CD1c-positive myeloid dendritic cell (primary cell): ENCODE data around the gene BMPR1A.
"Not testable (repeated sequence)": the region's sequence is repeated elsewhere in the genome, so short reads cannot be mapped to it uniquely, and the experiment has no call there.

Experiments
- DNase-seq: peaks from one replicate; pipeline ENCODE4 v3.0.0-alpha.2; 2016; ENCODE audit errors: extremely low spot score

Gene BMPR1A

GRCh38 chr10:86968271-86968993 is 212.0 kb downstream of the BMPR1A start, which contains the start of gene ADIRF:
TSS of gene ADIRF (plus strand) at chr10:86968482. CDS start at chr10:86968545, 63 bp downstream.
- DNase-seq = no peak

- no peak for DNase-seq
Measured at GRCh38 chr10:86968994-86969355, 212.6 kb downstream of the BMPR1A start.

- DNase-seq = no peak
Measured at GRCh38 chr10:86969421-86970041, 213.1 kb downstream of the BMPR1A start.

GRCh38 chr10:86970162-86970981 is 214.0 kb downstream of the BMPR1A start:
- no peak for DNase-seq

GRCh38 chr10:86970982-86971231 is 214.5 kb downstream of the BMPR1A start:
- no peak for DNase-seq

GRCh38 chr10:86971232-86971991 is 215.0 kb downstream of the BMPR1A start:
- peak; percentile 91 for DNase-seq

- no peak for DNase-seq
Measured at GRCh38 chr10:86972613-86973380, 216.4 kb downstream of the BMPR1A start.

GRCh38 chr10:86974484-86974883 is 218.1 kb downstream of the BMPR1A start:
- DNase-seq = no peak

- DNase-seq = no peak
Measured at GRCh38 chr10:86976362-86977056, 220.1 kb downstream of the BMPR1A start.

GRCh38 chr10:86978457-86978856 is 222.0 kb downstream of the BMPR1A start:
- not testable (repeated sequence) for DNase-seq

GRCh38 chr10:86979296-86979818 is 222.9 kb downstream of the BMPR1A start:
- DNase-seq = no peak

GRCh38 chr10:86979977-86980448 is 223.6 kb downstream of the BMPR1A start:
- no peak for DNase-seq

GRCh38 chr10:86981020-86981419 is 224.6 kb downstream of the BMPR1A start:
- not testable (repeated sequence) for DNase-seq

GRCh38 chr10:86981716-86982115 is 225.3 kb downstream of the BMPR1A start:
- DNase-seq = no peak
